Measurements from ENCODE around the gene RGL1.

DNA sequence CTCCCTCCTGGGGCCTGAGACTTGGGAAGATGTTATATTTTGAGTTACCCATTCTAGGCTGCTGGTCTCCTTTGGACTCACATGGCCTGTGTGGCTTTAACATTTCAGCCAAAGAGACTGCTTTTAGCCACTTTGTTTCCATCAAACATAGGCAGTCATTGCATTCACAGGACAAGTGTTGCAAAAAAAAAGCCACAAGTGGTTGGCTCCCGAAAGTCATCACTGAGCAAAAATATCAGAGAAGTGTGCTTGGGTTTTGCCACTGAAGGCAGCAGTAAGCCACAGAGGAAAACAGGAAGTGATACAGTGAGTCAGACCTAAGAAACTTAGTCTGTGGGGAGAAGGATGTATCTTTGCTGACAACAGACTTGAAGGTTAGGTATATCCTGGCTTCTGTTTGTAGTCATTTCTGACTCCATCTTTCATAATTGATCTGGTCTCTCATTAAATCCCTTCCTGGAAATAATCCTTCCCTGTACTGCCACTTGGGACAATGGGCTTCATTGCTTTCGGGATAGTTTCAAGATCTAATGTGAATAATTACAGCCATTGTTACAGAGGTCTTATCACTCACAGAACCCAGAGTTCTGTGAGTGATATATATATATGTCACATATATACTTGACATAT, 151.8 kb downstream of the RGL1 start:
- no peak for TF ChIP-seq POLR2AphosphoS5 (IDR thresholded peaks at IDR 0.05)
- TF ChIP-seq, protein P1, sequence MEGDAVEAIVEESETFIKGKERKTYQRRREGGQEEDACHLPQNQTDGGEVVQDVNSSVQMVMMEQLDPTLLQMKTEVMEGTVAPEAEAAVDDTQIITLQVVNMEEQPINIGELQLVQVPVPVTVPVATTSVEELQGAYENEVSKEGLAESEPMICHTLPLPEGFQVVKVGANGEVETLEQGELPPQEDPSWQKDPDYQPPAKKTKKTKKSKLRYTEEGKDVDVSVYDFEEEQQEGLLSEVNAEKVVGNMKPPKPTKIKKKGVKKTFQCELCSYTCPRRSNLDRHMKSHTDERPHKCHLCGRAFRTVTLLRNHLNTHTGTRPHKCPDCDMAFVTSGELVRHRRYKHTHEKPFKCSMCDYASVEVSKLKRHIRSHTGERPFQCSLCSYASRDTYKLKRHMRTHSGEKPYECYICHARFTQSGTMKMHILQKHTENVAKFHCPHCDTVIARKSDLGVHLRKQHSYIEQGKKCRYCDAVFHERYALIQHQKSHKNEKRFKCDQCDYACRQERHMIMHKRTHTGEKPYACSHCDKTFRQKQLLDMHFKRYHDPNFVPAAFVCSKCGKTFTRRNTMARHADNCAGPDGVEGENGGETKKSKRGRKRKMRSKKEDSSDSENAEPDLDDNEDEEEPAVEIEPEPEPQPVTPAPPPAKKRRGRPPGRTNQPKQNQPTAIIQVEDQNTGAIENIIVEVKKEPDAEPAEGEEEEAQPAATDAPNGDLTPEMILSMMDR (IDR thresholded peaks at IDR 0.05) = no peak
- TF ChIP-seq POLR2A (IDR thresholded peaks at IDR 0.05) = no peak
